ENCODE results near the gene C10orf67.

DNA sequence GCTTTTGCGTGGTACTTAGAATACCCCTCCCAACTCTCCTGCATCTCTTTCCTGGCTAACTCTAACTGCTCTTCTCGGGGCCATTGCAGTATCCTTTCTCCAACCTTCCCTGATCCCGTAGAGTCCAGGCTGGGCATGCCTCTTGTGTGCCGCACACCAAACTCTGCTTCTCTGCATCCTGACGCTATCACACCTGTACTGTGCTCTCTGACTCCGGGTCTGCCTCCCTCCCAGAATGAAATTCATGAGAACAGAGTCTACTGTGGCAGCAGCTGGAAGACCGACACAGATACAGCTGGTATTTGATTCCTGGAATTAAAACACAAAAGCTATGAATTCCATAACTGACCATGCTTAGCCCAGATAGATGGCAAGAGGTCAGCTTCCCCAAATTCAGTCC is 60.9 kb downstream of the C10orf67 start:
- TF ChIP-seq CTCF (IDR thresholded peaks at IDR 0.05; ENCODE audit: poor library complexity, severe bottlenecking), result no peak
- TF ChIP-seq RAD21 (conservative IDR thresholded peaks at IDR 0.05), result no peak
- TF ChIP-seq REST (IDR thresholded peaks at IDR 0.05; ENCODE audit: borderline replicate concordance), result no peak
- TF ChIP-seq POLR2AphosphoS5 (IDR thresholded peaks at IDR 0.05), result no peak
- TF ChIP-seq EZH2 (IDR thresholded peaks at IDR 0.05; ENCODE audit: borderline replicate concordance, insufficient read depth, low read length, poor library complexity, severe bottlenecking), result no peak
- no peak for TF ChIP-seq SMC3 (conservative IDR thresholded peaks at IDR 0.05; ENCODE audit: poor library complexity)
- TF ChIP-seq TAF1 (IDR thresholded peaks at IDR 0.05; ENCODE audit: low read depth), result no peak
- no peak for TF ChIP-seq MXI1 (conservative IDR thresholded peaks at IDR 0.05; ENCODE audit: poor library complexity, severe bottlenecking)
